Breast epithelium (tissue), 3 donors: ENCODE data around the gene CAPZA1.

Source experiments
- CTCF ChIP-seq, 3 donors: fragments of 450-650 bp; IDR thresholded peaks; one replicate each; pipeline ENCODE4 v1.5.1; 2016 to 2017; ENCODE audit warnings: antibody characterized with exemption in 3 of 3, mild to moderate bottlenecking in 3 of 3, moderate library complexity in 3 of 3
- POLR2A ChIP-seq: fragments of 450-650 bp; IDR thresholded peaks from one replicate; pipeline ENCODE4 v1.6.1; 2016; ENCODE audit warnings: antibody characterized with exemption, mild to moderate bottlenecking, moderate library complexity
- POLR2AphosphoS5 ChIP-seq, 3 donors: sonication (generic); formaldehyde crosslinking; IDR thresholded peaks; one replicate each; pipeline ENCODE4 v1.6.1; 2017; ENCODE audit warnings: antibody characterized with exemption in 3 of 3

- TF ChIP-seq POLR2A: no peak
- TF ChIP-seq CTCF (IDR thresholded peaks at IDR 0.05): no peak
- no peak for TF ChIP-seq POLR2AphosphoS5 (IDR thresholded peaks at IDR 0.05)
Measured at GRCh38 chr1:112685913-112686312, 66.3 kb downstream of the CAPZA1 start.
